Loucy (cell line): ENCODE measurements around the gene KCNJ6.

Experiments used
- EZH2phosphoT487 ChIP-seq: fragments of 200-600 bp; IDR thresholded peaks from 2 replicates; pipeline ENCODE4 v1.6.1; 2018; ENCODE audit warnings: antibody characterized with exemption, mild to moderate bottlenecking, moderate library complexity, borderline replicate concordance
- TF ChIP-seq, protein P1 (sequence below): fragments of 200-600 bp; sonication (generic); conservative IDR thresholded peaks from 2 replicates; pipeline ENCODE4 v1.5.1; 2014; ENCODE audit warnings: mild to moderate bottlenecking, antibody characterized with exemption, low read length

DNA sequence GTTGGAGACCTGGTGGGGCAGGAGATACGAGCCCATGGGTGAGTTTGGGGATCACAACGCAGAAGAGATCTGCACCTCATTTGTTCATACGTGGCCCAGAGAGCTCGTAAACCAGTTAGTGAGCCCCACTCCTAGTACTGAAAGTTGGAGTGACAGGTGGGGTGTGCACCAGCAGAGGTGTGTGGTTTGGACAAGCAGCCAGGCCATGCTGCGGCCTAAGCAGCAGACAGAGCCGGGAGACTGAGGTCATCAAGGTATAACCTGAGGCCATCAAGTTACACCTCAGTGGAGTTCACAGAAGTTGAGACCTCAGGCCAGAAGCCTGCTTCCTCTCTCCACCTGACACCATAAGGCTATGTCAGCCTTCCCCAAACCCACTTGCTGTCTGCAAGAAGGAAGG, 27.6 kb downstream of the KCNJ6 start:
- TF ChIP-seq, protein P1, sequence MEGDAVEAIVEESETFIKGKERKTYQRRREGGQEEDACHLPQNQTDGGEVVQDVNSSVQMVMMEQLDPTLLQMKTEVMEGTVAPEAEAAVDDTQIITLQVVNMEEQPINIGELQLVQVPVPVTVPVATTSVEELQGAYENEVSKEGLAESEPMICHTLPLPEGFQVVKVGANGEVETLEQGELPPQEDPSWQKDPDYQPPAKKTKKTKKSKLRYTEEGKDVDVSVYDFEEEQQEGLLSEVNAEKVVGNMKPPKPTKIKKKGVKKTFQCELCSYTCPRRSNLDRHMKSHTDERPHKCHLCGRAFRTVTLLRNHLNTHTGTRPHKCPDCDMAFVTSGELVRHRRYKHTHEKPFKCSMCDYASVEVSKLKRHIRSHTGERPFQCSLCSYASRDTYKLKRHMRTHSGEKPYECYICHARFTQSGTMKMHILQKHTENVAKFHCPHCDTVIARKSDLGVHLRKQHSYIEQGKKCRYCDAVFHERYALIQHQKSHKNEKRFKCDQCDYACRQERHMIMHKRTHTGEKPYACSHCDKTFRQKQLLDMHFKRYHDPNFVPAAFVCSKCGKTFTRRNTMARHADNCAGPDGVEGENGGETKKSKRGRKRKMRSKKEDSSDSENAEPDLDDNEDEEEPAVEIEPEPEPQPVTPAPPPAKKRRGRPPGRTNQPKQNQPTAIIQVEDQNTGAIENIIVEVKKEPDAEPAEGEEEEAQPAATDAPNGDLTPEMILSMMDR = no peak
- TF ChIP-seq EZH2phosphoT487 = no peak
